Hematopoietic multipotent progenitor cell (in vitro differentiated cells): ENCODE results near the gene EIF2AK2. TPM values are rescaled to one million over a fixed set of nuclear protein-coding genes. Genes with fewer than 3 reads are reported as not detected.

Source experiments
- total RNA-seq: library from RNA; depleted of rRNA; stranded (reverse); fragments of >200 nt; gene quantifications from one replicate; pipeline ENCODE4 v1.2.3, GENCODE V29; 2012

EIF2AK2 gene
- total RNA-seq, 1 donor: 20.7 TPM

Other genes with a start within 250 kb of the EIF2AK2 start
- 16.2 TPM for gene STRN, start 190.4 kb downstream of the EIF2AK2 start, total RNA-seq
- 57.4 TPM for gene HEATR5B, start 72.6 kb downstream of the EIF2AK2 start, total RNA-seq
- gene GPATCH11, start 72.5 kb downstream of the EIF2AK2 start, total RNA-seq: 4.0 TPM
- gene SULT6B1, start 31.7 kb upstream of the EIF2AK2 start, total RNA-seq: not detected
- gene CEBPZOS, start 39.5 kb upstream of the EIF2AK2 start, total RNA-seq: 8.3 TPM
- gene CEBPZ, start 74.6 kb upstream of the EIF2AK2 start, total RNA-seq: 13.5 TPM
- gene NDUFAF7, start 74.7 kb upstream of the EIF2AK2 start, total RNA-seq: 10.8 TPM
- 27.5 TPM for gene PRKD3, start 167.9 kb upstream of the EIF2AK2 start, total RNA-seq
- 2.4 TPM for gene QPCT, start 187.7 kb upstream of the EIF2AK2 start, total RNA-seq